Measurements from ENCODE around the gene FGGY.
"Not testable (repeated sequence)": the region's sequence is repeated elsewhere in the genome, so short reads cannot be mapped to it uniquely, and the experiment has no call there.

The FGGY gene

GRCh38 chr1:59453297-59453968 lies 156.5 kb downstream of the FGGY start:
- no peak for TF ChIP-seq CTCF (conservative IDR thresholded peaks at IDR 0.05; ENCODE audit: low read depth)
- no peak overlapping the region for H3K27ac ChIP-seq
- DNase-seq (ENCODE audit: low spot score), result no peak
- CTCF ChIA-PET, result interaction anchor here (0.7 kb wide), 1 partner anchor 299 kb away, joined by 3 read pairs; no protein-coding TSS in a partner anchor
- POLR2A ChIA-PET (ENCODE audit: low non-redundant PET), result no interaction called here

GRCh38 chr1:59455206-59455605 lies 158.3 kb downstream of the FGGY start:
- CTCF ChIA-PET, result interaction anchor here (0.6 kb wide), 1 partner anchor 10 kb away, joined by 3 read pairs; no protein-coding TSS in a partner anchor
- H3K27ac ChIP-seq, result no peak overlapping the region
- peak; percentile 32 for DNase-seq (ENCODE audit: low spot score)
- TF ChIP-seq CTCF (conservative IDR thresholded peaks at IDR 0.05; ENCODE audit: low read depth), result no peak
- POLR2A ChIA-PET (ENCODE audit: low non-redundant PET), result no interaction called here

- ChIA-PET CTCF (no interaction called here), POLR2A (ENCODE audit: low non-redundant PET) (no interaction called here)
- no peak for DNase-seq (ENCODE audit: low spot score)
- no peak for TF ChIP-seq CTCF (conservative IDR thresholded peaks at IDR 0.05; ENCODE audit: low read depth)
- H3K27ac ChIP-seq, result no peak overlapping the region
Measured at GRCh38 chr1:59457786-59458185, 160.9 kb downstream of the FGGY start.

- TF ChIP-seq CTCF (conservative IDR thresholded peaks at IDR 0.05; ENCODE audit: low read depth), result no peak
- no peak for DNase-seq (ENCODE audit: low spot score)
- POLR2A ChIA-PET (ENCODE audit: low non-redundant PET), result no interaction called here
- H3K27ac ChIP-seq, result no peak overlapping the region
- CTCF ChIA-PET, result interaction anchor here (0.5 kb wide), 1 partner anchor 241 kb away, joined by 5 read pairs; no protein-coding TSS in a partner anchor
Measured at GRCh38 chr1:59458884-59459283, 162.0 kb downstream of the FGGY start.

- DNase-seq (ENCODE audit: low spot score); CTCF ChIA-PET; H3K27ac ChIP-seq; POLR2A ChIA-PET (ENCODE audit: low non-redundant PET): not testable (repeated sequence)
Measured at GRCh38 chr1:59462942-59463341, 166.0 kb downstream of the FGGY start.

- CTCF ChIA-PET; H3K27ac ChIP-seq; DNase-seq (ENCODE audit: low spot score); POLR2A ChIA-PET (ENCODE audit: low non-redundant PET): not testable (repeated sequence)
Measured at GRCh38 chr1:59465478-59465877, 168.6 kb downstream of the FGGY start.

- no peak for DNase-seq (ENCODE audit: low spot score)
- ChIA-PET POLR2A (ENCODE audit: low non-redundant PET) (no interaction called here), CTCF (interaction anchor here (0.8 kb wide), 1 partner anchor 8 kb away, joined by 3 read pairs; no protein-coding TSS in a partner anchor)
- no peak overlapping the region for H3K27ac ChIP-seq
- TF ChIP-seq CTCF (conservative IDR thresholded peaks at IDR 0.05; ENCODE audit: low read depth), result no peak
Measured at GRCh38 chr1:59468828-59469428, 172.0 kb downstream of the FGGY start.

- POLR2A ChIA-PET (ENCODE audit: low non-redundant PET); DNase-seq (ENCODE audit: low spot score): not testable (repeated sequence)
Measured at GRCh38 chr1:59471991-59472570, 175.2 kb downstream of the FGGY start.

More at GRCh38 chr1:59471991-59472570, 175.2 kb downstream of the FGGY start:
- CTCF ChIA-PET, H3K27ac ChIP-seq: not testable (repeated sequence)
